ENCODE results near the gene RNASEH2A. TPM values are rescaled to one million over a fixed set of nuclear protein-coding genes. Genes with fewer than 3 reads are reported as not detected.
"Not testable (repeated sequence)": the region's sequence is repeated elsewhere in the genome, so short reads cannot be mapped to it uniquely, and the experiment has no call there.

Gene RNASEH2A
- total RNA-seq, 2 donors from 2014 or later: 8.7 to 11.5 TPM

- Histone ChIP-seq H3K27ac (peak overlapping the region in 1 of 2 donors; percentile 100), H3K4me3 (no peak overlapping the region), H3K36me3 (peaks cover 0 to 6% of the 10 kb centered on the region in 2 donors), H3K27me3 (replicated peaks; ENCODE audit: insufficient read depth) (no peaks in the 10 kb centered on the region), H3K9me3 (no peaks in the 10 kb centered on the region), H3K4me1 (replicated peaks) (peaks cover 6% of the 10 kb centered on the region)
- DNase-seq (ENCODE audit: low spot score): no peak
- WGBS: 91% methylated on average over 9 of the region's 9 CpGs
- TF ChIP-seq POLR2A (IDR thresholded peaks at IDR 0.05) (no peak), CTCF (IDR thresholded peaks at IDR 0.05) (no peak), POLR2AphosphoS5 (IDR thresholded peaks at IDR 0.05) (no peak)
- intact Hi-C loops (cut with DNase I): loop anchor here (1.0 to 10.0 kb wide), 2 partner anchors 18 to 70 kb away; partner anchors contain the start of gene TNPO2
Observed at GRCh38 chr19:12794971-12795381, 11.4 kb upstream of the RNASEH2A start.

GRCh38 chr19:12796146-12797071 lies 10.0 kb upstream of the RNASEH2A start:
- TF ChIP-seq POLR2AphosphoS5 (IDR thresholded peaks at IDR 0.05) (peak; percentile 89), CTCF (IDR thresholded peaks at IDR 0.05) (peak; percentile 72 to 99 (median 96)), POLR2A (IDR thresholded peaks at IDR 0.05) (no peak)
- 11% methylated on average over 18 of the region's 18 CpGs for whole genome bisulfite sequencing
- Histone ChIP-seq H3K4me1 (replicated peaks) (peaks cover 8% of the 10 kb centered on the region), H3K27ac (peak overlapping the region in 1 of 2 donors; percentile 38), H3K27me3 (replicated peaks; ENCODE audit: insufficient read depth) (no peaks in the 10 kb centered on the region), H3K36me3 (peaks cover 0 to 6% of the 10 kb centered on the region in 2 donors), H3K9me3 (no peaks in the 10 kb centered on the region), H3K4me3 (no peak overlapping the region)
- peak; percentile 66 for DNase-seq (ENCODE audit: low spot score)
- intact Hi-C loops (cut with DNase I): loop anchor here (10.0 kb wide), 1 partner anchor 72 kb away; the partner anchor contains the start of gene TNPO2

GRCh38 chr19:12797141-12797587 lies 9.2 kb upstream of the RNASEH2A start:
- intact Hi-C loops (cut with DNase I): loop anchor here (10.0 kb wide), 1 partner anchor 72 kb away; the partner anchor contains the start of gene TNPO2
- 90% methylated on average over 6 of the region's 6 CpGs for WGBS
- no peaks in the 10 kb centered on the region for H3K27me3 ChIP-seq (replicated peaks; ENCODE audit: insufficient read depth)
- peaks cover 0 to 6% of the 10 kb centered on the region in 2 donors for H3K36me3 ChIP-seq
- peaks cover 8% of the 10 kb centered on the region for H3K4me1 ChIP-seq (replicated peaks)
- TF ChIP-seq POLR2A (IDR thresholded peaks at IDR 0.05) (no peak), CTCF (IDR thresholded peaks at IDR 0.05) (no peak), POLR2AphosphoS5 (IDR thresholded peaks at IDR 0.05) (no peak)
- DNase-seq (ENCODE audit: low spot score): no peak
- H3K4me3 ChIP-seq: no peak overlapping the region
- H3K27ac ChIP-seq: no peak overlapping the region
- no peaks in the 10 kb centered on the region for H3K9me3 ChIP-seq

- not testable (repeated sequence) for H3K4me3 ChIP-seq; DNase-seq (ENCODE audit: low spot score); H3K27ac ChIP-seq; H3K27me3 ChIP-seq (replicated peaks; ENCODE audit: insufficient read depth); H3K9me3 ChIP-seq; H3K4me1 ChIP-seq (replicated peaks); H3K36me3 ChIP-seq
- WGBS: 96% methylated on average over 7 of the region's 7 CpGs
- intact Hi-C loops (cut with DNase I): loop anchor here (10.0 kb wide), 1 partner anchor 73 kb away; the partner anchor contains the start of gene TNPO2
Observed at GRCh38 chr19:12797607-12798006, 8.8 kb upstream of the RNASEH2A start.

GRCh38 chr19:12799742-12800465 lies 6.5 kb upstream of the RNASEH2A start:
- H3K4me3 ChIP-seq: no peak overlapping the region

More at GRCh38 chr19:12799742-12800465, 6.5 kb upstream of the RNASEH2A start:
- H3K36me3 ChIP-seq: peaks cover 0 to 6% of the 10 kb centered on the region in 2 donors
- WGBS: 84% methylated on average over 18 of the region's 18 CpGs
- intact Hi-C loops (cut with DNase I): loop anchor here (10.0 kb wide), 1 partner anchor 75 kb away; the partner anchor contains the start of gene TNPO2
- DNase-seq (ENCODE audit: low spot score): no peak
- peaks cover 8% of the 10 kb centered on the region for H3K4me1 ChIP-seq (replicated peaks)
- H3K27ac ChIP-seq: no peak overlapping the region
- no peaks in the 10 kb centered on the region for H3K9me3 ChIP-seq
- no peak for TF ChIP-seq POLR2AphosphoS5 (IDR thresholded peaks at IDR 0.05)
- no peak for TF ChIP-seq CTCF (IDR thresholded peaks at IDR 0.05)
- no peak for TF ChIP-seq POLR2A (IDR thresholded peaks at IDR 0.05)
- H3K27me3 ChIP-seq (replicated peaks; ENCODE audit: insufficient read depth): no peaks in the 10 kb centered on the region
